HEK293T (cell line): ENCODE data around the gene FOSB.

Experiments used
- CTBP1 ChIP-seq: fragments of 450-650 bp; IDR thresholded peaks from 2 replicates; pipeline ENCODE4 v1.6.1; 2016; ENCODE audit warnings: borderline replicate concordance
- FOXA1 ChIP-seq: fragments of 450-650 bp; IDR thresholded peaks from 2 replicates; pipeline ENCODE4 v1.6.1; 2016; ENCODE audit warnings: mild to moderate bottlenecking
- FOXK2 ChIP-seq: fragments of 450-650 bp; IDR thresholded peaks from 2 replicates; pipeline ENCODE4 v1.6.1; 2016; ENCODE audit warnings: mild to moderate bottlenecking
- FOXM1 ChIP-seq: fragments of 450-650 bp; IDR thresholded peaks from 2 replicates; pipeline ENCODE4 v1.6.1; 2017; ENCODE audit warnings: mild to moderate bottlenecking, borderline replicate concordance
- HDGF ChIP-seq: fragments of 450-650 bp; IDR thresholded peaks from 2 replicates; pipeline ENCODE4 v1.6.1; 2017; ENCODE audit warnings: antibody characterized with exemption, borderline replicate concordance
- NFRKB ChIP-seq: fragments of 450-650 bp; IDR thresholded peaks from 2 replicates; pipeline ENCODE4 v1.6.1; 2016; ENCODE audit warnings: mild to moderate bottlenecking, moderate library complexity
- SP1 ChIP-seq: fragments of 450-650 bp; IDR thresholded peaks from 2 replicates; pipeline ENCODE4 v1.6.1; 2017
- SUZ12 ChIP-seq: fragments of 450-650 bp; IDR thresholded peaks from 2 replicates; pipeline ENCODE4 v1.6.1; 2016; ENCODE audit warnings: mild to moderate bottlenecking
- TARDBP ChIP-seq: fragments of 450-650 bp; IDR thresholded peaks from 2 replicates; pipeline ENCODE4 v1.6.1; 2016
- ZNF384 ChIP-seq: fragments of 450-650 bp; IDR thresholded peaks from 2 replicates; pipeline ENCODE4 v1.6.1; 2016

GRCh38 chr19:45508417-45508860 is 40.6 kb downstream of the FOSB start:
- no peak for TF ChIP-seq NFRKB
- no peak for TF ChIP-seq ZNF384
- TF ChIP-seq SP1, result no peak
- no peak for TF ChIP-seq SUZ12
- no peak for TF ChIP-seq FOXK2
- TF ChIP-seq CTBP1, result no peak
- TF ChIP-seq HDGF, result no peak
- TF ChIP-seq FOXA1, result no peak
- no peak for TF ChIP-seq TARDBP
- no peak for TF ChIP-seq FOXM1
